CD4-positive, alpha-beta T cell treated with Interleukin-10 for 1 hour (primary cell): ENCODE measurements around the gene RYR3.

Experiments used
- DNase-seq: peaks from one replicate; pipeline ENCODE4 v3.0.0-alpha.2; 2020

RYR3 gene

GRCh38 chr15:33600212-33600611 is 289.4 kb downstream of the RYR3 start:
- no peak for DNase-seq

GRCh38 chr15:33601461-33601860 is 290.7 kb downstream of the RYR3 start:
- no peak for DNase-seq

GRCh38 chr15:33608714-33609113 is 297.9 kb downstream of the RYR3 start:
- no peak for DNase-seq

GRCh38 chr15:33612721-33613304 is 302.0 kb downstream of the RYR3 start:
- DNase-seq, result no peak

- DNase-seq, result no peak
These were observed 305.7 kb downstream of the RYR3 start for GRCh38 chr15:33616475-33616874.

- DNase-seq, result no peak
These were observed 307.6 kb downstream of the RYR3 start for GRCh38 chr15:33618350-33618749.

- no peak for DNase-seq
These were observed 310.4 kb downstream of the RYR3 start for GRCh38 chr15:33621141-33621540.

GRCh38 chr15:33623010-33623409 is 312.2 kb downstream of the RYR3 start:
- DNase-seq, result no peak

GRCh38 chr15:33624439-33624838 is 313.7 kb downstream of the RYR3 start:
- DNase-seq, result no peak

- no peak for DNase-seq
These were observed 318.9 kb downstream of the RYR3 start for GRCh38 chr15:33629647-33630046.

GRCh38 chr15:33636234-33636633 is 325.5 kb downstream of the RYR3 start:
- no peak for DNase-seq

- no peak for DNase-seq
These were observed 326.2 kb downstream of the RYR3 start for GRCh38 chr15:33636958-33637357.

GRCh38 chr15:33638453-33638852 is 327.7 kb downstream of the RYR3 start:
- no peak for DNase-seq

GRCh38 chr15:33639051-33639450 is 328.3 kb downstream of the RYR3 start:
- DNase-seq, result no peak

GRCh38 chr15:33639456-33639855 is 328.7 kb downstream of the RYR3 start:
- DNase-seq, result no peak

- no peak for DNase-seq
These were observed 329.2 kb downstream of the RYR3 start for GRCh38 chr15:33639978-33640377.

- DNase-seq, result no peak
These were observed 330.3 kb downstream of the RYR3 start for GRCh38 chr15:33641069-33641468.

GRCh38 chr15:33644304-33644703 is 333.5 kb downstream of the RYR3 start:
- no peak for DNase-seq

- DNase-seq, result no peak
These were observed 336.0 kb downstream of the RYR3 start for GRCh38 chr15:33646744-33647143.

- no peak for DNase-seq
These were observed 338.6 kb downstream of the RYR3 start for GRCh38 chr15:33649217-33649933.

- no peak for DNase-seq
These were observed 344.1 kb downstream of the RYR3 start for GRCh38 chr15:33654860-33655259.

GRCh38 chr15:33655488-33655887 is 344.7 kb downstream of the RYR3 start:
- no peak for DNase-seq

- no peak for DNase-seq
These were observed 345.4 kb downstream of the RYR3 start for GRCh38 chr15:33656168-33656567.

- DNase-seq, result no peak
These were observed 349.4 kb downstream of the RYR3 start for GRCh38 chr15:33660151-33660550.

- DNase-seq, result no peak
These were observed 351.2 kb downstream of the RYR3 start for GRCh38 chr15:33662014-33662413.
